ENCODE data around the gene CCDC85C.

GRCh38 chr14:99497341-99497740 lies 106.7 kb downstream of the CCDC85C start:
- TF ChIP-seq POLR2A (IDR thresholded peaks at IDR 0.05; ENCODE audit: low read length), result no peak
- TF ChIP-seq GATA1 (IDR thresholded peaks at IDR 0.05; ENCODE audit: low read depth, low read length), result no peak

All from erythroblast (primary cell).